ENCODE data around the gene MCCC2.

DNA sequence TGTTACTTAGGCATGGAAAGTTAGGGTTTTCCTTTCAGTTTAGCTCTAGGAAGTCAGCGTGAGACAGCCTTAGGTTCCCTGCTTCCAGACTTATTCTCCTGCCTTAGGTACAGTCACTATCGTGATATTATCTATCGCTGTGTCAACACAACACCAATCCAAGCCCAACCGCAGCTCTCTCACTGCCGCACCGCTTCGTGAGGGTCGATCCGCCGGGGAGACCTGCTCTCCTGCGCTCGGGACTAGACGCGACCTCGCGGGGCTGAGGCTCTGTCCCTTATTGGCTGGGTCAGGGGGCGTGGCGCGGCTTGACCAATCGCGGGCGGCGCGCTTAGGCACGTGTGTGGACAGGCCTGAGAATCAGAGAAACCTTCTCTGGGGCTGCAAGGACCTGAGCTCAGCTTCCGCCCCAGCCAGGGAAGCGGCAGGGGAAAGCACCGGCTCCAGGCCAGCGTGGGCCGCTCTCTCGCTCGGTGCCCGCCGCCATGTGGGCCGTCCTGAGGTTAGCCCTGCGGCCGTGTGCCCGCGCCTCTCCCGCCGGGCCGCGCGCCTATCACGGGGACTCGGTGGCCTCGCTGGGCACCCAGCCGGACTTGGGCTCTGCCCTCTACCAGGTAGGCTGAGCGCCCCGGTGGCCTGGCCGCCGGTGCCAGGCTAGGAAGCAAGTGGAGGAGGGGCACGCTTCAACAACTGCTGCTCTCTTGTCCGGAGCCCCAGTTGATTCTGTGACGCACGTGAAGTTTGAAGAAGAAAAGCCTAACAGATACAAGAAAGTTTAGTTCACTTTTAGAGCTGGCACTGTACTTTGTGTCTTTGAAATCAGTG is at the start of gene MCCC2:
- TF ChIP-seq, protein P1, sequence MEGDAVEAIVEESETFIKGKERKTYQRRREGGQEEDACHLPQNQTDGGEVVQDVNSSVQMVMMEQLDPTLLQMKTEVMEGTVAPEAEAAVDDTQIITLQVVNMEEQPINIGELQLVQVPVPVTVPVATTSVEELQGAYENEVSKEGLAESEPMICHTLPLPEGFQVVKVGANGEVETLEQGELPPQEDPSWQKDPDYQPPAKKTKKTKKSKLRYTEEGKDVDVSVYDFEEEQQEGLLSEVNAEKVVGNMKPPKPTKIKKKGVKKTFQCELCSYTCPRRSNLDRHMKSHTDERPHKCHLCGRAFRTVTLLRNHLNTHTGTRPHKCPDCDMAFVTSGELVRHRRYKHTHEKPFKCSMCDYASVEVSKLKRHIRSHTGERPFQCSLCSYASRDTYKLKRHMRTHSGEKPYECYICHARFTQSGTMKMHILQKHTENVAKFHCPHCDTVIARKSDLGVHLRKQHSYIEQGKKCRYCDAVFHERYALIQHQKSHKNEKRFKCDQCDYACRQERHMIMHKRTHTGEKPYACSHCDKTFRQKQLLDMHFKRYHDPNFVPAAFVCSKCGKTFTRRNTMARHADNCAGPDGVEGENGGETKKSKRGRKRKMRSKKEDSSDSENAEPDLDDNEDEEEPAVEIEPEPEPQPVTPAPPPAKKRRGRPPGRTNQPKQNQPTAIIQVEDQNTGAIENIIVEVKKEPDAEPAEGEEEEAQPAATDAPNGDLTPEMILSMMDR (IDR thresholded peaks at IDR 0.05), result no peak
- TF ChIP-seq EP300 (IDR thresholded peaks at IDR 0.05), result peak; percentile 20 to 88
- TF ChIP-seq POLR2A (IDR thresholded peaks at IDR 0.05), result peak in 1 of 2 donors; percentile 65

Measured in tibial nerve (tissue), 4 donors.